NT2/D1 (cell line): ENCODE measurements around the gene CGNL1.

Experiments
- DNase-seq: peaks from one replicate; pipeline ENCODE4 v3.0.0-alpha.2; 2011; ENCODE audit warnings: low read depth, low spot score
- H3K27me3 ChIP-seq: 2 replicates; pipeline ENCODE4 v1.6.0; 2011; ENCODE audit warnings: mild to moderate bottlenecking; ENCODE audit not compliant: insufficient read length, insufficient read depth
- H3K36me3 ChIP-seq: 2 replicates; pipeline ENCODE4 v1.6.1; 2011; ENCODE audit warnings: mild to moderate bottlenecking, low read length, mixed read lengths; ENCODE audit not compliant: insufficient read depth, insufficient read length
- H3K4me1 ChIP-seq: 2 replicates; pipeline ENCODE4 v1.5.1; 2011; ENCODE audit not compliant: insufficient read depth, insufficient read length
- H3K4me3 ChIP-seq: 2 replicates; pipeline ENCODE4 v1.5.1; 2011; ENCODE audit warnings: low read depth; ENCODE audit not compliant: insufficient read length
- H3K9ac ChIP-seq: 2 replicates; pipeline ENCODE4 v1.6.0; 2011; ENCODE audit warnings: low read depth; ENCODE audit not compliant: insufficient read length
- H3K9me3 ChIP-seq: 2 replicates; pipeline ENCODE4 v1.5.1; 2011; ENCODE audit warnings: mild to moderate bottlenecking, low read length; ENCODE audit not compliant: insufficient read depth
- SUZ12 ChIP-seq: IDR thresholded peaks from 2 replicates; pipeline ENCODE4 v1.6.1; 2011; ENCODE audit not compliant: insufficient read length, insufficient read depth; ENCODE audit errors: extremely low read depth
- YY1 ChIP-seq: IDR thresholded peaks from 2 replicates; pipeline ENCODE4 v1.6.1; 2011; ENCODE audit not compliant: insufficient read length, insufficient read depth
- ZNF274 ChIP-seq: IDR thresholded peaks from 2 replicates; pipeline ENCODE4 v1.6.1; 2011; ENCODE audit warnings: mild to moderate bottlenecking, low read depth, low read length

The CGNL1 gene

GRCh38 chr15:57516327-57517029 lies 140.2 kb downstream of the CGNL1 start:
- no peak for DNase-seq
- H3K4me3 ChIP-seq = no peak overlapping the region
- no peaks in the 10 kb centered on the region for H3K9me3 ChIP-seq
- no peaks in the 10 kb centered on the region for H3K27me3 ChIP-seq
- peaks cover 38% of the 10 kb centered on the region for H3K36me3 ChIP-seq
- H3K4me1 ChIP-seq = peaks cover 5% of the 10 kb centered on the region
- TF ChIP-seq SUZ12 (no peak), YY1 (no peak), ZNF274 (no peak)
- no peak overlapping the region for H3K9ac ChIP-seq

DNA sequence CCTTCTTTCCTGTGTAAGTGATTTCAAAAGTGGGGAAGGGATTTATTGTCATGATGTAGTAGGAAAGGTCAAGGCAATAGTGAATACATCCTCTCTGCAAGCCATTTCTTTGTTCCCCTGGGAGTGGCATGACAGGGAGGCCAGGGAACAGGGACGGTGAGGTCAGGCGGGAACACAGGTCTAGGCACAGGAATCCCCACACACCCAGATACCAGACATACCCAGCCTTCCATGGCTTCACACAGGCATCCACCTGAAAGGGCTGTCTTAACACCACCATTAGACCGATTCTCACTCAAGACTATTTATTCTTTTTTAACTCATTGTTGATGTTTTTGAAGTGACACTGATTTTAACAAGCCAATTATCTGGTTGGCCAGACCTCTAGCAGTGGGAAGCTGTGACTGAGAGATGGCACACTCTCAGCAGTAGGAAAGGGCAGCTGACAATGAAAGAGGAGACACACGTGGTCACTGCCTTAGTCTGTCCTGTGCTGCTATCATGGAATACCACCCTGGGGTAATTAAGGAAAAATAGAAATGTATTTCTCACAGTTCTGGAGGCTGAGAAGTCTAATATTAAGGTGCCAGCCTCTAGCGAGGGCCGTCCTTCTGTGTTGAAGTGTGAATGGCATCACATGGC lies 140.8 kb downstream of the CGNL1 start:
- H3K4me1 ChIP-seq = peaks cover 5% of the 10 kb centered on the region
- no peaks in the 10 kb centered on the region for H3K9me3 ChIP-seq
- no peak for DNase-seq
- H3K27me3 ChIP-seq = no peaks in the 10 kb centered on the region
- no peak overlapping the region for H3K4me3 ChIP-seq
- peaks cover 38% of the 10 kb centered on the region for H3K36me3 ChIP-seq
- no peak for TF ChIP-seq ZNF274
- TF ChIP-seq SUZ12 = no peak
- TF ChIP-seq YY1 = no peak
- no peak overlapping the region for H3K9ac ChIP-seq

GRCh38 chr15:57518779-57519405 lies 142.6 kb downstream of the CGNL1 start:
- H3K9ac ChIP-seq = no peak overlapping the region
- no peak for DNase-seq
- H3K4me1 ChIP-seq = peaks cover 5% of the 10 kb centered on the region
- H3K27me3 ChIP-seq = no peaks in the 10 kb centered on the region
- H3K9me3 ChIP-seq = no peaks in the 10 kb centered on the region
- H3K4me3 ChIP-seq = no peak overlapping the region
- H3K36me3 ChIP-seq = peaks cover 49% of the 10 kb centered on the region
- TF ChIP-seq YY1 (no peak), SUZ12 (no peak), ZNF274 (no peak)

DNA sequence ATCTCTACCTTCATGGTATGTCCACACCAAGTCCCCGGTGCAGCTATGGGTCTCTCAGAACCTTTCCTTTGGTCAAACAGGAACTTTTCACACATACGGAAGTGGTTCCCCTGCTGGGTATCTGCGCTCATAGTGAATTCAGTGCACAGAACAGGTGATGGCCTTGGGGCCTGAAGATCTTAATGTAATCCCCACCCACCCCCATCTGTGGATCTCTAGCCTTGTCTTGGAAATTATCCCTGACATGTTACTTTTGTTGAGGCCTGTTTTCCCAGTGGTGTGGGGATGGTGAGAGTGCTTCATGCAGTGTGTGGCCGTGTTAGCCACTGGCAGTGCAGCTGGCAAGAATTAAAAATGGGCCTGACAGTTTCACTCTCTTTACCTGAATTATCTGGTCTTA lies 143.5 kb downstream of the CGNL1 start:
- peaks cover 5% of the 10 kb centered on the region for H3K4me1 ChIP-seq
- DNase-seq = no peak
- H3K36me3 ChIP-seq = peaks cover 54% of the 10 kb centered on the region
- H3K27me3 ChIP-seq = no peaks in the 10 kb centered on the region
- TF ChIP-seq YY1 (no peak), SUZ12 (no peak), ZNF274 (no peak)
- H3K9me3 ChIP-seq = no peaks in the 10 kb centered on the region
- no peak overlapping the region for H3K4me3 ChIP-seq
- H3K9ac ChIP-seq = no peak overlapping the region

DNA sequence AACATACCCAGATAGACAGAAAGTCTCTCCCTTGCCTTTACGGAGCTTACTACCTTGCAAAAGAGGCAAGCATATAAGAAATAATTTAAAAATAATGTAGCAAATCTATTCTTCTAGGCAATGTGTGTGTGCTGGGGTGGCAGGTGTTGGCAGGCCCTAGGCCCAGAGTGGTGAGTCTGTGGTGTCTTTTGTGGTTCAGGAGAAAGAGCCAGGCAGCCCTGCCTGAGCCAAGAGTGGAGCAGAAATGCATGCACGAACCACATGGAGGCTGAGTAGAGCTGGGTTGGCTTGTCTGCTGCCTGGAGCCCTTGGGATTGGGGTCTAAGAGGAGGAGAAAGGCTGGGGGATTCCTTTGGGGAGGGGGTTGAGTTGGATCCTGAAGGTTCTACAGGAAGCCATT lies 145.2 kb downstream of the CGNL1 start:
- no peaks in the 10 kb centered on the region for H3K27me3 ChIP-seq
- TF ChIP-seq ZNF274 (no peak), SUZ12 (no peak), YY1 (no peak)
- no peak overlapping the region for H3K4me3 ChIP-seq
- DNase-seq = no peak
- peaks cover 59% of the 10 kb centered on the region for H3K36me3 ChIP-seq
- no peaks in the 10 kb centered on the region for H3K9me3 ChIP-seq
- H3K4me1 ChIP-seq = peaks cover under 1% of the 10 kb centered on the region
- H3K9ac ChIP-seq = no peak overlapping the region

GRCh38 chr15:57522148-57522547 lies 145.8 kb downstream of the CGNL1 start:
- TF ChIP-seq SUZ12 = no peak
- Histone ChIP-seq H3K27me3 (no peaks in the 10 kb centered on the region), H3K9me3 (no peaks in the 10 kb centered on the region), H3K4me1 (no peaks in the 10 kb centered on the region), H3K36me3 (peaks cover 55% of the 10 kb centered on the region), H3K9ac (no peak overlapping the region), H3K4me3 (no peak overlapping the region)
- no peak for DNase-seq

GRCh38 chr15:57525581-57525980 lies 149.3 kb downstream of the CGNL1 start:
- no peak overlapping the region for H3K9ac ChIP-seq
- TF ChIP-seq YY1 = no peak
- no peak for TF ChIP-seq SUZ12
- TF ChIP-seq ZNF274 = no peak
- H3K27me3 ChIP-seq = no peaks in the 10 kb centered on the region
- peaks cover 45% of the 10 kb centered on the region for H3K36me3 ChIP-seq
- no peak overlapping the region for H3K4me3 ChIP-seq
- DNase-seq = no peak
- no peaks in the 10 kb centered on the region for H3K9me3 ChIP-seq
- no peaks in the 10 kb centered on the region for H3K4me1 ChIP-seq
